HCT116 (cell line): ENCODE results near the gene PDE9A. TPM values are rescaled to one million over a fixed set of nuclear protein-coding genes. Genes with fewer than 3 reads are reported as not detected.

Experiments
- ATAC-seq: fragments of 200-7000 bp; cut with Tn5 transposase; 2 replicates; pipeline ENCODE4 v1.9.1; 2020; ENCODE audit warnings: mild to moderate bottlenecking, moderate library complexity
- BruUV-seq: library from RNA; stranded (reverse); fragments of 400-500 nt; replicated peaks from 2 replicates; lab custom pipeline; 2021; lab: Mats Ljungman, UMichigan
- CTCF ChIA-PET: fragments of 300-600 bp; sonication (Branson Sonifier 250); formaldehyde crosslinking; loops from one replicate; lab custom pipeline; 2021; ENCODE audit warnings: antibody characterized with exemption; lab: Charles Lee
- POLR2A ChIA-PET: fragments of 300-600, 350-600 bp; sonication (Branson Sonifier 250); formaldehyde crosslinking; loops from one replicate; lab custom pipeline; 2021; ENCODE audit warnings: antibody characterized with exemption; lab: Charles Lee
- RAD21 ChIA-PET, 2 experiments: fragments of 300-600 bp; sonication (Branson Sonifier 250); formaldehyde crosslinking; loops; one replicate each; lab custom pipeline; 2023; ENCODE audit warnings: low total read pairs in 2 of 2; ENCODE audit not compliant: uncharacterized antibody in 2 of 2, unreplicated experiment in 2 of 2, low non-redundant PET in 1 of 2; lab: Charles Lee
- DNase-seq: peaks from one replicate; pipeline ENCODE4 v3.0.0-alpha.2; 2010; ENCODE audit warnings: low read depth, low spot score
- H2AFZ ChIP-seq: fragments of 200-600 bp; shearing (Covaris generic), sonication (generic); 2 replicates; pipeline ENCODE4 v1.6.1; 2017; ENCODE audit warnings: low read depth, mixed run types, mixed read lengths, antibody characterized with exemption, low read length; ENCODE audit not compliant: poor library complexity, severe bottlenecking
- H3K27ac ChIP-seq: 2 replicates; pipeline ENCODE4 v1.5.1; 2012; ENCODE audit warnings: low read depth, low read length
- H3K27me3 ChIP-seq: fragments of 200-600 bp; sonication (generic); 2 replicates; pipeline ENCODE4 v1.6.1; 2016; ENCODE audit warnings: mixed run types, low read length, mixed read lengths; ENCODE audit not compliant: insufficient read depth
- H3K36me3 ChIP-seq, 2 experiments: fragments of 200-500 bp in 1 of 2; fragments of 200-600 bp in 1 of 2; sonication (Bioruptor generic) in 1 of 2; sonication (generic) in 1 of 2; 2 replicates each; pipeline versions ENCODE4 v1.5.1 to v1.6.1; 2014 to 2016; ENCODE audit warnings: low read length in 2 of 2, inconsistent platforms in 1 of 2, mixed read lengths in 1 of 2, mixed run types in 1 of 2; ENCODE audit not compliant: insufficient read depth in 2 of 2, control insufficient read depth in 1 of 2
- H3K4me1 ChIP-seq, 2 experiments: fragments of 200-600 bp in 1 of 2; sonication (generic) in 1 of 2; 2 replicates each; pipeline versions ENCODE4 v1.5.1 to v1.6.1; 2012 to 2017; ENCODE audit warnings: low read length in 2 of 2, inconsistent platforms in 1 of 2, mild to moderate bottlenecking in 1 of 2, mixed read lengths in 1 of 2, mixed run types in 1 of 2, moderate library complexity in 1 of 2; ENCODE audit not compliant: insufficient read depth in 2 of 2, control insufficient read depth in 1 of 2
- H3K4me2 ChIP-seq: fragments of 200-600 bp; sonication (generic); 2 replicates; pipeline ENCODE4 v1.6.1; 2017; ENCODE audit warnings: mixed run types, low read length, mixed read lengths
- H3K4me3 ChIP-seq, 2 experiments: fragments of 200-600 bp in 1 of 2; sonication (generic) in 1 of 2; replicated peaks in 1 of 2; 2 replicates each; pipeline ENCODE4 v1.5.1; 2011 to 2016; ENCODE audit warnings: low read length in 2 of 2, control low read depth in 1 of 2, low read depth in 1 of 2, mild to moderate bottlenecking in 1 of 2, mixed read lengths in 1 of 2, mixed run types in 1 of 2
- H3K79me2 ChIP-seq: fragments of 200-600 bp; sonication (generic); 2 replicates; pipeline ENCODE4 v1.6.1; 2017; ENCODE audit warnings: mild to moderate bottlenecking, mixed run types, low read length, moderate library complexity, mixed read lengths; ENCODE audit not compliant: insufficient read depth
- H3K9ac ChIP-seq: fragments of 200-600 bp; sonication (generic); 2 replicates; pipeline ENCODE4 v1.6.1; 2016; ENCODE audit warnings: low read length, mixed read lengths
- H3K9me2 ChIP-seq: fragments of 200-600 bp; sonication (generic), shearing (Covaris generic); 2 replicates; pipeline ENCODE4 v1.6.1; 2017; ENCODE audit warnings: mixed run types, mild to moderate bottlenecking, moderate library complexity; ENCODE audit not compliant: insufficient read depth
- H3K9me3 ChIP-seq, 2 experiments: fragments of 200-500 bp in 1 of 2; fragments of 200-600 bp in 1 of 2; sonication (Bioruptor generic) in 1 of 2; sonication (generic) in 1 of 2; 2 replicates each; pipeline ENCODE4 v1.6.1; 2014 to 2017; ENCODE audit warnings: low read length in 2 of 2, mixed read lengths in 2 of 2, inconsistent platforms in 1 of 2, low read depth in 1 of 2, mild to moderate bottlenecking in 1 of 2, mixed run types in 1 of 2, moderate library complexity in 1 of 2; ENCODE audit not compliant: control insufficient read depth in 1 of 2, insufficient read depth in 1 of 2
- H4K20me1 ChIP-seq: fragments of 200-600 bp; sonication (generic), shearing (Covaris generic); 2 replicates; pipeline ENCODE4 v1.6.1; 2017; ENCODE audit warnings: mixed run types, mild to moderate bottlenecking, moderate library complexity; ENCODE audit not compliant: insufficient read depth
- EZH2 ChIP-seq: fragments of 200-600 bp; sonication (generic); IDR thresholded peaks from 2 replicates; pipeline ENCODE4 v1.6.1; 2017; ENCODE audit warnings: antibody characterized with exemption, mixed run types
- EZH2phosphoT487 ChIP-seq: fragments of 200-600 bp; IDR thresholded peaks from 2 replicates; pipeline ENCODE4 v1.6.1; 2018; ENCODE audit warnings: antibody characterized with exemption, borderline replicate concordance
- MAX ChIP-seq: IDR thresholded peaks from 2 replicates; pipeline ENCODE4 v1.6.1; 2012
- POLR2A ChIP-seq: IDR thresholded peaks from 2 replicates; pipeline ENCODE4 v1.7.0; 2011; ENCODE audit warnings: borderline replicate concordance; ENCODE audit not compliant: insufficient read depth, insufficient read length; ENCODE audit errors: extremely low read depth
- POLR2AphosphoS5 ChIP-seq: IDR thresholded peaks from 2 replicates; pipeline ENCODE4 v1.6.1; 2011; ENCODE audit warnings: mild to moderate bottlenecking, low read depth, low read length, moderate library complexity
- REST ChIP-seq: IDR thresholded peaks from 2 replicates; pipeline ENCODE4 v1.6.1; 2012; ENCODE audit warnings: low read depth
- SIN3A ChIP-seq: IDR thresholded peaks from 2 replicates; pipeline ENCODE4 v1.6.1; 2012; ENCODE audit warnings: low read depth
- SP1 ChIP-seq: IDR thresholded peaks from 2 replicates; pipeline ENCODE4 v1.6.1; 2012; ENCODE audit warnings: low read depth
- intact Hi-C: fragments of 100-400 bp; cut with micrococcal nuclease; formaldehyde crosslinking; loops from 2 replicates; pipeline ENCODE4 v1.10.0; 2022
- total RNA-seq: library from RNA; stranded (reverse); gene quantifications from one replicate; pipeline ENCODE4 v1.2.1, GENCODE V29; 2021; ENCODE audit not compliant: unreplicated experiment

The PDE9A gene
- total RNA-seq, 1 experiment from 2014 or later: 31.4 TPM

- H3K4me3 ChIP-seq: no peak overlapping the region
- no peak for DNase-seq
- no peak for TF ChIP-seq SIN3A
- TF ChIP-seq REST: no peak
- TF ChIP-seq POLR2A: no peak
- no peak for TF ChIP-seq MAX
- TF ChIP-seq POLR2AphosphoS5: no peak
- TF ChIP-seq SP1: no peak
- no peak for TF ChIP-seq EZH2phosphoT487
- no peak for TF ChIP-seq EZH2
- H3K79me2 ChIP-seq: peaks cover 26% of the 10 kb centered on the region; the same call in 1 of the 2 replicates
- H4K20me1 ChIP-seq: no peaks in the 10 kb centered on the region
- BruUV-seq: no TSS peak
- H2AFZ ChIP-seq: no peak overlapping the region
- no peak for ATAC-seq
- peaks cover 13 to 20% of the 10 kb centered on the region in 2 experiments; a peak in 3 of 4 replicates for H3K4me1 ChIP-seq
- H3K4me2 ChIP-seq: no peak overlapping the region
- H3K9me3 ChIP-seq: no peaks in the 10 kb centered on the region
- H3K27me3 ChIP-seq: no peaks in the 10 kb centered on the region
- intact Hi-C loops: loop anchor here (10.0 kb wide), 1 partner anchor 65 kb away; no protein-coding TSS in a partner anchor
- H3K36me3 ChIP-seq: no peaks in the 10 kb centered on the region
- ChIA-PET CTCF (no interaction called here), RAD21 (no interaction called here), POLR2A (no interaction called here)
- H3K9me2 ChIP-seq: no peaks in the 10 kb centered on the region
- H3K9ac ChIP-seq: no peak overlapping the region
- no peak overlapping the region for H3K27ac ChIP-seq
Observed at GRCh38 chr21:42659416-42660117, 6.1 kb downstream of the PDE9A start.
